ENCODE results near the gene CALR3. TPM values are rescaled to one million over a fixed set of nuclear protein-coding genes. Genes with fewer than 3 reads are reported as not detected.
A peak's percentile ranks its signal among the peaks of the same experiment; 100 is the strongest.
"Not testable (repeated sequence)": the region's sequence is repeated elsewhere in the genome, so short reads cannot be mapped to it uniquely, and the experiment has no call there.

CALR3 gene
- total RNA-seq, 1 donor = not detected

- Histone ChIP-seq H3K4me1 (ENCODE audit: insufficient read depth, low read length) (peaks cover 6% of the 10 kb centered on the region), H3K4me3 (ENCODE audit: low read length) (no peak overlapping the region), H3K27me3 (ENCODE audit: insufficient read depth, low read length) (no peaks in the 10 kb centered on the region), H3K9me3 (ENCODE audit: low read depth, low read length) (no peaks in the 10 kb centered on the region)
Measured at GRCh38 chr19:16476401-16476800, 19.6 kb downstream of the CALR3 start.

DNA sequence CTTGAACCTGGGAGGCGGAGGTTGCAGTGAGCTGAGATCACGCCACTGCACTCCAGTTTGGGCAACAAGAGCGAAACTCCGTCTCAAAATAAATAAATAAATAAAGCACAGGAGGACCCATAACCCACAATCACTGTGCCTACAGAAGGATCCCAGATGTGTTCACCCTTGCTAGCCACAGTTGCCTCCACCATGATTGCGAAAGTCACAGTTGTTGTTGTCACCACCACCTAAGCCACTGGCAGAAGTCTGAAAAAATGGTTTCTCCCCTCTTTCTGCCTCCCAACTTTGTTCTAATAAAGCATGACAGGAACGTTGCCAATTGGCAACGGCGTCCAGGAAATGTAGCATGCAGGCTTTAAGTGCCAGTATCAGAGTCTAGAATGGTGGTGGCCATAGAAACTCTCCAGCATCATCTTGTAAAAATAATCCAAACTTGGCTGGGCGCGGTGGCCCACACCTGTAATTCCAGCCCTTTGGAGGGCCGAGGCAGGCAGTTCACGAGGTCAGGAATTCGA, 22.0 kb downstream of the CALR3 start:
- H3K9me3 ChIP-seq (ENCODE audit: low read depth, low read length) = no peaks in the 10 kb centered on the region
- no peaks in the 10 kb centered on the region for H3K27me3 ChIP-seq (ENCODE audit: insufficient read depth, low read length)
- peaks cover 29% of the 10 kb centered on the region for H3K4me1 ChIP-seq (ENCODE audit: insufficient read depth, low read length)
- H3K4me3 ChIP-seq (ENCODE audit: low read length) = no peak overlapping the region

GRCh38 chr19:16472992-16473391, 23.0 kb downstream of the CALR3 start:
- no peak overlapping the region for H3K4me3 ChIP-seq (ENCODE audit: low read length)
- H3K27me3 ChIP-seq (ENCODE audit: insufficient read depth, low read length) = no peaks in the 10 kb centered on the region
- H3K9me3 ChIP-seq (ENCODE audit: low read depth, low read length) = no peaks in the 10 kb centered on the region
- peaks cover 30% of the 10 kb centered on the region for H3K4me1 ChIP-seq (ENCODE audit: insufficient read depth, low read length)

DNA sequence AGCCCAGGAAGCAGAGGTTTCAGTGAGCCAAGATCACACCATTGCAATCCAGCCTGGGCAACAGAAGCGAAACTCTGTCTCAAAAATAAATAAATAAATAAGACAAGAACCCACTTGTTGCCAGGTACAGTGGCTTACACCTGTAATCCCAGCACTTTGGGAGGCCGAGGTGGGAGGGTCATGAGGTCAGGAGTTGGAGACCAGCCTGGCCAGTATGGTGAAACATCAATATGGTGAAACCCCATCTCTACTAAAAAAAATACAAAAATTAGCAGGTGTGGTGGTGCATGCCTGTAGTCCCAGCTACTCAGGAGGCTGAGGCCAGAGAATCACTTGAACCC, 23.4 kb downstream of the CALR3 start:
- H3K9me3 ChIP-seq (ENCODE audit: low read depth, low read length); H3K27me3 ChIP-seq (ENCODE audit: insufficient read depth, low read length): not testable (repeated sequence)
- Histone ChIP-seq H3K4me3 (ENCODE audit: low read length) (peak overlapping the region; percentile 69), H3K4me1 (ENCODE audit: insufficient read depth, low read length) (peaks cover 30% of the 10 kb centered on the region)

DNA sequence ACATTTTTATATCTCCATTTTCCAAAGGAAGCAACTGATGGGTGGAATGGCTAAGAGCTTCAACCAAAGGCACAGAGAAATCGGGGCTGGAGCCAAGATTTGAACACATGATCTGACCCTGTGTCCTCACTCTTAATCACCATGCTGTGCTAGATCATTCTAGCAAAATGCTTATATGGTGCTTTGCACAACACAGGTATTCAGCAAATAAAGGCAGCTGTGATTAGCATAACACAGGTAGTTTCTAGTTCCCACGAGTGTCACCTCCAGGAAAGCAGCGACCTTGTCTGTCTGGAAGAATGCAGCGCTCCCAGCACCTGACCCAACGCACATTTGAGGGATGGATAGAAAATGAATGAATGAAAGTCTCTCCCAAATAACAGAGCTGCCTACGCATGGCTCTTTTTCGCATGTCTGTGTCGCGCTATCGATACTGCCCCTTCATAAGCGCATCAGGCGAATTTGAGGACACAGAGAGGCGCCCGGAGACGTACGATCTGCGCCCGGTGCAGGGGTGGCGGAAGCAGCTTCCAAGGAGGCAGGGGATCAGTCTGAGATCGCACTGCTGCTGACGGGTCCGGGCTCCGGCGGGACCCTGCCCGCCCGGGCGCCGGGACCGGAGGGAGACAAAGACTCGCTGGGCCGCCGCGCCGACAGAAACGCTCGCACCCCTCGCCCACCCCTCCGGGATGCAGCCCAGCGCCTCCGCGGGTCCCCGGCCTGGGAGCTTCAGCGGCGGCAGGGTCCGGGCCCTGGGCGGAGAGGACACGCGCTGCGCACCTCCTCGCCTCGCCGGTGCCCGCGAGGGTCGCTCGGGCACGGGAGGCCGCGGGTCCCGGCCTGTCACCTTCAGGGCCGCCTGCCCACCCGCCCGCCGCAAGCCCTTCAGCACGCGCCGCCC, 24.8 kb downstream of the CALR3 start:
- H3K9me3 ChIP-seq (ENCODE audit: low read depth, low read length) = no peaks in the 10 kb centered on the region
- peak overlapping the region; percentile 69 for H3K4me3 ChIP-seq (ENCODE audit: low read length)
- H3K27me3 ChIP-seq (ENCODE audit: insufficient read depth, low read length) = no peaks in the 10 kb centered on the region
- H3K4me1 ChIP-seq (ENCODE audit: insufficient read depth, low read length) = peaks cover 30% of the 10 kb centered on the region

- Histone ChIP-seq H3K4me1 (ENCODE audit: insufficient read depth, low read length) (peaks cover 30% of the 10 kb centered on the region), H3K27me3 (ENCODE audit: insufficient read depth, low read length) (no peaks in the 10 kb centered on the region), H3K4me3 (ENCODE audit: low read length) (peak overlapping the region; percentile 69), H3K9me3 (ENCODE audit: low read depth, low read length) (no peaks in the 10 kb centered on the region)
Measured at GRCh38 chr19:16470541-16470910, 25.4 kb downstream of the CALR3 start.

- H3K4me3 ChIP-seq (ENCODE audit: low read length) = no peak overlapping the region
- no peaks in the 10 kb centered on the region for H3K9me3 ChIP-seq (ENCODE audit: low read depth, low read length)
- no peaks in the 10 kb centered on the region for H3K27me3 ChIP-seq (ENCODE audit: insufficient read depth, low read length)
- peaks cover 42% of the 10 kb centered on the region for H3K4me1 ChIP-seq (ENCODE audit: insufficient read depth, low read length)
Measured at GRCh38 chr19:16467581-16467980, 28.4 kb downstream of the CALR3 start.

DNA sequence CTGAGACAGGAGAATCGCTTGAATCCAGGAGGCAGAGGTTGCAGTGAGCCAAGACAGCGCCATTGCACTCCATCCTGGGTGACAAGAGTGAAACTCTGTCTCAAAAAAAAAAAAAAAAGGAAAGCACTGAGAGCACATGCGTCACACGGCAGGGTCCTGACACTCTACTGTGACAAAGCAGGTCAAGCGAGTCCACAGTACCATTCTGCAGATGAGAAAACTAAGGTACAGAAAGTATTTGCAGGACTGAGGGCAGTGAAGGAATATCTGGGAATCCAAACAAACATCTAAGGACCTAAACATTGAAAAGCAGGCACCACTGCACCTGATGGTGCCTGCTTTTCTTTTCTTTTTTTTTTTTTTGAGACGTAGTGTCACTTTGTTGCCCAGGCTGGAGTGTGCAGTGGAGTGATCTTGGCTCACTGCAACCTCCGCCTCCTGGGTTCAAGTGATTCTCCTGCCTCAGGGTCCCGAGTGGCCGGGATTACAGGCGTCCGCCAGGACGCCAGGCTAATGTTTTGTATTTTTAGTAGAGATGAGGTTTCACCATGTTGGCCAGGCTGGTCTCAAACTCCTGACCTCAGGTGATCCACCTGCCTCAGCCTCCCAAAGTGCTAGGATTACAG, 29.1 kb downstream of the CALR3 start:
- H3K9me3 ChIP-seq (ENCODE audit: low read depth, low read length) = not testable (repeated sequence)
- H3K4me1 ChIP-seq (ENCODE audit: insufficient read depth, low read length) = peaks cover 43% of the 10 kb centered on the region

GRCh38 chr19:16465239-16465638, 30.7 kb downstream of the CALR3 start:
- Histone ChIP-seq H3K9me3 (ENCODE audit: low read depth, low read length) (no peaks in the 10 kb centered on the region), H3K4me3 (ENCODE audit: low read length) (no peak overlapping the region), H3K4me1 (ENCODE audit: insufficient read depth, low read length) (peaks cover 40% of the 10 kb centered on the region), H3K27me3 (ENCODE audit: insufficient read depth, low read length) (no peaks in the 10 kb centered on the region)

More for the DNA sequence above, 29.1 kb downstream of the CALR3 start:
- not testable (repeated sequence) for H3K27me3 ChIP-seq (ENCODE audit: insufficient read depth, low read length); H3K4me3 ChIP-seq (ENCODE audit: low read length)

- no peak overlapping the region for H3K4me3 ChIP-seq (ENCODE audit: low read length)
Measured at GRCh38 chr19:16463991-16464575, 31.9 kb downstream of the CALR3 start.

DNA sequence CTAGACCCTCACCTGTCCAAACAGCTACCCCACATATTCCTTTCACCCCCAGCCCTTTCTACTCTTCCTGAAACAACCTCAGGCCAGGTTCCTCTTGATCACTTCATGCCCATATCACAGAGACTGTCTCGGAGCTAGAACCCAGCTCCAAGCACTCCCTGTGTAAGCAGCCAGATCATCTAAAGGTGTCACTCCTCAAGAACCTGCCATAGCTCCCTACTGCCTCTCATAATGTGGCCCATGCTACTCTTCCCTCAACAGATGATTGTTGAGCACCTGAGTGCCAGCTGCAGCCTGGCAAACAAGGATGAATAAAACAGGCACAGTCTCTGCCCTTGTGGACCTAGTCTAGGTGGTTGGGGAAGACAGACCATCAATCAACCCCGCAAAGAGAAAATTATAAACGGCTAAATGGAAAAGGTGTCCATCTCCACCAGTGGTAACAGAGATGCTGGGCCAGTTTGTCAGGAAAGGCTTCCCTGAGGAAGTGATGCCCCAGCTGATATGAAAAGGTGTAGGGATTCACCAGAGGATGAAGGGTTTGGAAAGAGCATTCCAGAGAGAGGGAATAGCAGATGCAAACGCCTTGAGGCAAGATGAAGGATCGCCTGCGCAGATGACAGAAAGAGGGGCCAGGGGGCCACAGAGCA, 32.5 kb downstream of the CALR3 start:
- no peaks in the 10 kb centered on the region for H3K9me3 ChIP-seq (ENCODE audit: low read depth, low read length)

More at GRCh38 chr19:16463991-16464575, 31.9 kb downstream of the CALR3 start:
- H3K27me3 ChIP-seq (ENCODE audit: insufficient read depth, low read length) = no peaks in the 10 kb centered on the region
- H3K9me3 ChIP-seq (ENCODE audit: low read depth, low read length) = no peaks in the 10 kb centered on the region
- H3K4me1 ChIP-seq (ENCODE audit: insufficient read depth, low read length) = peaks cover 35% of the 10 kb centered on the region

GRCh38 chr19:16462757-16463250, 33.2 kb downstream of the CALR3 start:
- Histone ChIP-seq H3K4me1 (ENCODE audit: insufficient read depth, low read length) (peaks cover 45% of the 10 kb centered on the region), H3K27me3 (ENCODE audit: insufficient read depth, low read length) (no peaks in the 10 kb centered on the region), H3K4me3 (ENCODE audit: low read length) (no peak overlapping the region), H3K9me3 (ENCODE audit: low read depth, low read length) (no peaks in the 10 kb centered on the region)

More for the DNA sequence above, 32.5 kb downstream of the CALR3 start:
- Histone ChIP-seq H3K4me1 (ENCODE audit: insufficient read depth, low read length) (peaks cover 38% of the 10 kb centered on the region), H3K4me3 (ENCODE audit: low read length) (no peak overlapping the region), H3K27me3 (ENCODE audit: insufficient read depth, low read length) (no peaks in the 10 kb centered on the region)

DNA sequence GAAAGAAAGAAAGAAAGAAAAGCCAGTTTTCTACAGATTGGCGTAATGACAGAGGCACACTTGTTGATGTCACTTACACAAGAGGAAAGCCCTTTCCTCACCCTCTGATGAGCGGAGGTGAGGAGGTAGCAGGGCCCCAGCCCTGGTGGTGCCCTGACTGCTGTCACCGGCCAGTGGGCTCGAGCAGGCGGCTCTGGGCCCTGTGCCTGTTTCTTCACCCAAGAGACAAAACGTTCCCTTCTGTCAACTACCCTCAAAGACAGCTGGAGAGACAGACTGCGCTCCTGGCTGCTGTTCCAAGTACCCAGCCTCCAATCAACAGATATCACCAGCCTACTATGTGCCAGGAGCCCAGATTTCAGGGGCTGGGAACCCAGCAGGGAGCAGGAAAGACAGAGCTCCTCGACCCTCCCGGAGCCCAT, 34.3 kb downstream of the CALR3 start:
- Histone ChIP-seq H3K27me3 (ENCODE audit: insufficient read depth, low read length) (no peaks in the 10 kb centered on the region), H3K4me1 (ENCODE audit: insufficient read depth, low read length) (peaks cover 57% of the 10 kb centered on the region), H3K4me3 (ENCODE audit: low read length) (no peak overlapping the region), H3K9me3 (ENCODE audit: low read depth, low read length) (no peaks in the 10 kb centered on the region)

DNA sequence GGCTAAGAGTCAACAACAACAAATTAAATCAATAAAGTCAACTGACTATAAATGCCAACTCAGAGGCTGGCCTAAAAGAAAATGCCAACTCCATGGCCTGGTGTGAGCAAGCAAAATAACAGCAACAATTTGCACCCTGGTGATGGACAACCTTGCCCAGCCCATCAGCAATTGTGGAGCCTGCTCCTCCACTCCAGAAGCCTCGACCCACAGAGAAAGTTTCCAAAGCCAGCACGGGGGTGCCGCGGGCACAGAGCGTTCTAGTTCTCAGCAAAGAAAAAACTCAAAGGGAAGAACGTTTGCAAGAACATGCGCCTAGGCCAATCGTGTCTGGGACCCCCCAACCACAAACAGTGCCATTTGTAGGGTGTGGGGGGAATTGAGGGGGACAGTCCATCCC, 35.5 kb downstream of the CALR3 start:
- H3K9me3 ChIP-seq (ENCODE audit: low read depth, low read length) = no peaks in the 10 kb centered on the region
- H3K4me3 ChIP-seq (ENCODE audit: low read length) = no peak overlapping the region
- no peaks in the 10 kb centered on the region for H3K27me3 ChIP-seq (ENCODE audit: insufficient read depth, low read length)
- H3K4me1 ChIP-seq (ENCODE audit: insufficient read depth, low read length) = peaks cover 58% of the 10 kb centered on the region

DNA sequence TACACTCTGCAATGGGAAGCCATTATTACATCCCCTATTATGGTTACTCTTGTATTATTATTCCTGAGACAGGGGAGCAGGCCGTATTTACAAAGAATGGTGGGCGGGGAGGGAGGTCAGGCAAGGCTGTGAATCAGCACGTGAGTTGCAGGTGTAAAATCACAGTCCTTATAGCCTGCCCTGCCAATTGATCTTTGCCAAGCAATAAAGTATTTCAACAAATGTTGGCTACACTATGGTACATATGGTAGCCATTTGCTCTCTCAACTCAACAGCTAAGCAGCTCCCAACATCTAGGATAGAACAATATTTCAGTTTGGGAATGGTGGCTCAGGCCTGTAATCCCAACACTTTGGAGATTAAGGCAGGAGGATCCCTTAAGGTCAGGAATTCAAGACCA, 36.3 kb downstream of the CALR3 start:
- Histone ChIP-seq H3K27me3 (ENCODE audit: insufficient read depth, low read length) (no peaks in the 10 kb centered on the region), H3K4me3 (ENCODE audit: low read length) (no peak overlapping the region), H3K4me1 (ENCODE audit: insufficient read depth, low read length) (peaks cover 55% of the 10 kb centered on the region), H3K9me3 (ENCODE audit: low read depth, low read length) (no peaks in the 10 kb centered on the region)
